ENCODE measurements around the gene TARDBP.

GRCh38 chr1:11046270-11046566, 33.8 kb downstream of the TARDBP start:
- TF ChIP-seq, protein P1, sequence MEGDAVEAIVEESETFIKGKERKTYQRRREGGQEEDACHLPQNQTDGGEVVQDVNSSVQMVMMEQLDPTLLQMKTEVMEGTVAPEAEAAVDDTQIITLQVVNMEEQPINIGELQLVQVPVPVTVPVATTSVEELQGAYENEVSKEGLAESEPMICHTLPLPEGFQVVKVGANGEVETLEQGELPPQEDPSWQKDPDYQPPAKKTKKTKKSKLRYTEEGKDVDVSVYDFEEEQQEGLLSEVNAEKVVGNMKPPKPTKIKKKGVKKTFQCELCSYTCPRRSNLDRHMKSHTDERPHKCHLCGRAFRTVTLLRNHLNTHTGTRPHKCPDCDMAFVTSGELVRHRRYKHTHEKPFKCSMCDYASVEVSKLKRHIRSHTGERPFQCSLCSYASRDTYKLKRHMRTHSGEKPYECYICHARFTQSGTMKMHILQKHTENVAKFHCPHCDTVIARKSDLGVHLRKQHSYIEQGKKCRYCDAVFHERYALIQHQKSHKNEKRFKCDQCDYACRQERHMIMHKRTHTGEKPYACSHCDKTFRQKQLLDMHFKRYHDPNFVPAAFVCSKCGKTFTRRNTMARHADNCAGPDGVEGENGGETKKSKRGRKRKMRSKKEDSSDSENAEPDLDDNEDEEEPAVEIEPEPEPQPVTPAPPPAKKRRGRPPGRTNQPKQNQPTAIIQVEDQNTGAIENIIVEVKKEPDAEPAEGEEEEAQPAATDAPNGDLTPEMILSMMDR (conservative IDR thresholded peaks at IDR 0.05 in 1 of 2, IDR thresholded peaks at IDR 0.05 in 1 of 2; ENCODE audit: low read depth in 1 of 2, low read length in 2 of 2): no peak
- no peak for TF ChIP-seq EZH2 (IDR thresholded peaks at IDR 0.05; ENCODE audit: low read length, missing control alignments)

Data from fibroblast of lung (primary cell).